Astrocyte of the spinal cord (primary cell): Measurements from ENCODE around the gene RANBP3.

Experiments used
- DNase-seq: peaks from one replicate; pipeline ENCODE4 v3.0.0; 2011; ENCODE audit warnings: low read depth, low spot score
- H3K4me3 ChIP-seq: 2 replicates; pipeline ENCODE4 v1.5.1; 2011; ENCODE audit warnings: low read depth, mild to moderate bottlenecking, low read length, moderate library complexity
- CTCF ChIP-seq: IDR thresholded peaks from 2 replicates; pipeline ENCODE4 v1.5.1; 2012; ENCODE audit warnings: low read depth, mild to moderate bottlenecking, low read length, inconsistent platforms
- in situ Hi-C: cut with HindIII; loops from 2 replicates; pipeline ENCODE4 v1.10.0; 2017; ENCODE audit warnings: low sequenced_read_pairs

The RANBP3 gene

GRCh38 chr19:5956323-5956722 is 21.6 kb downstream of the RANBP3 start:
- TF ChIP-seq CTCF, result no peak
- H3K4me3 ChIP-seq, result no peak overlapping the region
- in situ Hi-C loops, result no loop called here
- DNase-seq, result no peak

GRCh38 chr19:5955636-5955935 is 22.4 kb downstream of the RANBP3 start:
- peak; percentile 63 for DNase-seq
- no peak for TF ChIP-seq CTCF
- H3K4me3 ChIP-seq, result no peak overlapping the region
- in situ Hi-C loops, result no loop called here

- TF ChIP-seq CTCF, result no peak
- H3K4me3 ChIP-seq, result no peak overlapping the region
- DNase-seq, result no peak
- in situ Hi-C loops, result no loop called here
Observed at GRCh38 chr19:5954293-5954692, 23.6 kb downstream of the RANBP3 start.

- no peak for TF ChIP-seq CTCF
- peak; percentile 43 for DNase-seq
- in situ Hi-C loops, result no loop called here
- no peak overlapping the region for H3K4me3 ChIP-seq
Observed at GRCh38 chr19:5953680-5954213, 24.2 kb downstream of the RANBP3 start.

GRCh38 chr19:5953030-5953589 is 24.8 kb downstream of the RANBP3 start:
- in situ Hi-C loops, result no loop called here
- H3K4me3 ChIP-seq, result no peak overlapping the region
- no peak for TF ChIP-seq CTCF
- DNase-seq, result no peak

GRCh38 chr19:5952193-5953029 is 25.5 kb downstream of the RANBP3 start:
- no peak overlapping the region for H3K4me3 ChIP-seq
- in situ Hi-C loops, result no loop called here
- DNase-seq, result no peak
- TF ChIP-seq CTCF, result no peak
